IMR-90 (cell line): Measurements from ENCODE around the gene TAF6L. TPM values are rescaled to one million over a fixed set of nuclear protein-coding genes. Genes with fewer than 3 reads are reported as not detected.

Experiments
- ATAC-seq: fragments of 200-7000 bp; cut with Tn5 transposase; 2 replicates; pipeline ENCODE4 v1.9.1; 2020; ENCODE audit warnings: low read depth, mild to moderate bottlenecking, moderate library complexity
- BruUV-seq: library from RNA; stranded (reverse); fragments of 400-500 nt; replicated peaks from 2 replicates; lab custom pipeline; 2021; lab: Mats Ljungman, UMichigan
- CTCF ChIA-PET: fragments of 300-600 bp; formaldehyde crosslinking; extraction: SDS; loops from one replicate; lab custom pipeline; 2021; ENCODE audit warnings: antibody characterized with exemption; lab: Yijun Ruan, JAX
- POLR2A ChIA-PET: fragments of 300-600 bp; sonication (Branson Sonifier 250); formaldehyde crosslinking; loops from one replicate; lab custom pipeline; 2022; ENCODE audit warnings: antibody characterized with exemption; ENCODE audit not compliant: unreplicated experiment; lab: Charles Lee
- DNase-seq: peaks from one replicate; pipeline ENCODE4 v3.0.0; 2013
- H2AFZ ChIP-seq: replicated peaks from 2 replicates; pipeline ENCODE3; 2013; ENCODE audit warnings: low read length, mild to moderate bottlenecking; ENCODE audit not compliant: poor library complexity
- H2AK5ac ChIP-seq: 2 replicates; pipeline ENCODE4 v1.6.1; 2013; ENCODE audit warnings: low read depth, low read length, inconsistent platforms
- H2AK9ac ChIP-seq: replicated peaks from 2 replicates; pipeline ENCODE3; 2013; ENCODE audit warnings: mild to moderate bottlenecking, low read depth, low read length, moderate library complexity; ENCODE audit not compliant: poor library complexity
- H2BK120ac ChIP-seq: 2 replicates; pipeline ENCODE4 v1.6.1; 2013; ENCODE audit warnings: low read depth, low read length, inconsistent platforms
- H2BK15ac ChIP-seq: 3 replicates; pipeline ENCODE4 v1.6.1; 2013; ENCODE audit warnings: low read depth, low read length, inconsistent platforms
- H2BK20ac ChIP-seq: 2 replicates; pipeline ENCODE4 v1.6.1; 2013; ENCODE audit warnings: low read depth, mild to moderate bottlenecking, inconsistent platforms, low read length, moderate library complexity
- H2BK5ac ChIP-seq: 2 replicates; pipeline ENCODE4 v1.6.1; 2013; ENCODE audit warnings: mild to moderate bottlenecking, low read depth, low read length, inconsistent platforms; ENCODE audit not compliant: poor library complexity, severe bottlenecking
- H3K14ac ChIP-seq: replicated peaks from 2 replicates; pipeline ENCODE4 v1.6.1; 2013; ENCODE audit warnings: low read depth, low read length, inconsistent platforms
- H3K18ac ChIP-seq: 2 replicates; pipeline ENCODE4 v1.6.1; 2013; ENCODE audit warnings: low read depth, low read length, control low read depth
- H3K23ac ChIP-seq: 2 replicates; pipeline ENCODE4 v1.6.1; 2013; ENCODE audit warnings: low read depth, low read length, inconsistent platforms
- H3K27ac ChIP-seq: 2 replicates; pipeline ENCODE4 v1.5.1; 2013; ENCODE audit warnings: mild to moderate bottlenecking, control low read depth, low read length; ENCODE audit not compliant: insufficient read depth
- H3K27me3 ChIP-seq: 2 replicates; pipeline ENCODE4 v1.6.1; 2013; ENCODE audit warnings: low read length; ENCODE audit not compliant: control insufficient read depth, insufficient read depth
- H3K36me3 ChIP-seq: 2 replicates; pipeline ENCODE4 v1.6.1; 2013; ENCODE audit warnings: low read length, mixed read lengths; ENCODE audit not compliant: control insufficient read depth, insufficient read depth
- H3K4ac ChIP-seq: 2 replicates; pipeline ENCODE4 v1.6.1; 2013; ENCODE audit warnings: low read depth, low read length, inconsistent platforms
- H3K4me1 ChIP-seq: 2 replicates; pipeline ENCODE4 v1.6.1; 2013; ENCODE audit warnings: low read length, mixed read lengths; ENCODE audit not compliant: control insufficient read depth, insufficient read depth
- H3K4me2 ChIP-seq: 2 replicates; pipeline ENCODE4 v1.6.1; 2013; ENCODE audit warnings: low read depth, mild to moderate bottlenecking, control low read depth, low read length, moderate library complexity
- H3K4me3 ChIP-seq: 2 replicates; pipeline ENCODE4 v1.5.1; 2013; ENCODE audit warnings: low read depth, mild to moderate bottlenecking, control low read depth, low read length, moderate library complexity; ENCODE audit not compliant: insufficient read depth
- H3K56ac ChIP-seq: 2 replicates; pipeline ENCODE4 v1.6.1; 2013; ENCODE audit warnings: low read length, inconsistent platforms; ENCODE audit not compliant: insufficient read depth; ENCODE audit errors: extremely low read depth
- H3K79me1 ChIP-seq, 2 experiments: 2 replicates each; pipeline ENCODE4 v1.6.1; 2013; ENCODE audit warnings: low read length in 2 of 2, inconsistent platforms in 1 of 2, low read depth in 1 of 2
- H3K9ac ChIP-seq: 2 replicates; pipeline ENCODE4 v1.6.1; 2013; ENCODE audit warnings: low read depth, low read length, control low read depth
- H3K9me1 ChIP-seq: 2 replicates; pipeline ENCODE4 v1.6.1; 2013; ENCODE audit warnings: low read length, inconsistent platforms; ENCODE audit not compliant: insufficient read depth
- H3K9me3 ChIP-seq: 2 replicates; pipeline ENCODE4 v1.6.1; 2013; ENCODE audit warnings: low read length; ENCODE audit not compliant: control insufficient read depth, insufficient read depth
- H4K20me1 ChIP-seq: 2 replicates; pipeline ENCODE4 v1.6.1; 2013; ENCODE audit warnings: low read length, inconsistent platforms; ENCODE audit not compliant: insufficient read depth
- H4K5ac ChIP-seq: 2 replicates; pipeline ENCODE4 v1.6.1; 2013; ENCODE audit warnings: mild to moderate bottlenecking, low read depth, low read length, control low read depth
- H4K8ac ChIP-seq, 2 experiments: 2 replicates each; pipeline ENCODE4 v1.6.1; 2013; ENCODE audit warnings: low read depth in 2 of 2, low read length in 2 of 2, control low read depth in 1 of 2, inconsistent platforms in 1 of 2
- H4K91ac ChIP-seq: 2 replicates; pipeline ENCODE4 v1.6.1; 2013; ENCODE audit warnings: low read depth, low read length, inconsistent platforms; ENCODE audit not compliant: insufficient read depth
- BHLHE40 ChIP-seq: fragments of 150-350 bp; IDR thresholded peaks from 2 replicates; pipeline ENCODE4 v1.6.1; 2016; ENCODE audit warnings: mild to moderate bottlenecking, low read depth, low read length
- CEBPB ChIP-seq: IDR thresholded peaks from 2 replicates; pipeline ENCODE4 v1.6.1; 2012; ENCODE audit warnings: low read depth, low read length, improper control_type of control experiment
- CHD1 ChIP-seq: IDR thresholded peaks from 2 replicates; pipeline ENCODE4 v1.6.1; 2012; ENCODE audit warnings: low read depth, low read length, improper control_type of control experiment
- ELK1 ChIP-seq: fragments of 150-350 bp; IDR thresholded peaks from 2 replicates; pipeline ENCODE4 v1.6.1; 2016; ENCODE audit warnings: low read depth, mild to moderate bottlenecking, low read length, moderate library complexity, borderline replicate concordance
- FOS ChIP-seq: fragments of 150-350 bp; IDR thresholded peaks from 2 replicates; pipeline ENCODE4 v1.6.1; 2016; ENCODE audit warnings: low read depth, low read length
- MAFK ChIP-seq: IDR thresholded peaks from 2 replicates; pipeline ENCODE4 v1.6.1; 2012; ENCODE audit warnings: low read depth, low read length, improper control_type of control experiment
- MAZ ChIP-seq: IDR thresholded peaks from 2 replicates; pipeline ENCODE4 v1.6.1; 2012; ENCODE audit warnings: low read depth, mild to moderate bottlenecking, low read length, improper control_type of control experiment, moderate library complexity, borderline replicate concordance
- MXI1 ChIP-seq: IDR thresholded peaks from 2 replicates; pipeline ENCODE4 v1.6.1; 2012; ENCODE audit warnings: low read depth, mild to moderate bottlenecking, low read length, moderate library complexity, borderline replicate concordance
- NFE2L2 ChIP-seq: fragments of 150-350 bp; IDR thresholded peaks from 2 replicates; pipeline ENCODE4 v1.6.1; 2016; ENCODE audit warnings: low read depth, mild to moderate bottlenecking, low read length
- POLR2A ChIP-seq: IDR thresholded peaks from 2 replicates; pipeline ENCODE4 v1.6.1; 2012; ENCODE audit warnings: mild to moderate bottlenecking, low read depth, low read length
- RAD21 ChIP-seq: IDR thresholded peaks from 2 replicates; pipeline ENCODE4 v1.6.1; 2012; ENCODE audit warnings: low read length, improper control_type of control experiment
- RCOR1 ChIP-seq: IDR thresholded peaks from 2 replicates; pipeline ENCODE4 v1.6.1; 2012; ENCODE audit warnings: mild to moderate bottlenecking, low read length, improper control_type of control experiment; ENCODE audit not compliant: insufficient replicate concordance
- RFX5 ChIP-seq: IDR thresholded peaks from 2 replicates; pipeline ENCODE4 v1.8.0; 2012; ENCODE audit warnings: low read depth, mild to moderate bottlenecking, low read length, moderate library complexity
- SMC3 ChIP-seq: fragments of 150-350 bp; IDR thresholded peaks from 2 replicates; pipeline ENCODE4 v1.6.1; 2016; ENCODE audit warnings: low read depth, mild to moderate bottlenecking, antibody characterized with exemption, low read length, moderate library complexity
- WGBS, 2 experiments: methylation state at CpG; one replicate each; pipeline versions ENCODE4 v1.1.5 to v1.1.7; 2013; ENCODE audit warnings: missing lambda C conversion rate in 2 of 2; ENCODE audit not compliant: insufficient read length in 1 of 2; ENCODE audit errors: extremely low coverage in 2 of 2; 5-methylcytosine and 5-hydroxymethylcytosine counted together
- dilution Hi-C: fragments of 300-500 bp; cut with HindIII; formaldehyde crosslinking; loops from one replicate; pipeline ENCODE4 v1.14.3; 2018; ENCODE audit warnings: low sequenced_read_pairs; ENCODE audit not compliant: unreplicated experiment
- in situ Hi-C: fragments of 300-500 bp; cut with MboI; formaldehyde crosslinking; loops from 3 replicates; pipeline ENCODE4 v1.14.3; 2019; ENCODE audit warnings: low sequenced_read_pairs, inconsistent platforms, mixed read lengths
- intact Hi-C: fragments of 100-400 bp; cut with micrococcal nuclease; formaldehyde crosslinking; loops from 2 replicates; pipeline ENCODE4 v1.10.0; 2022
- polyA plus RNA-seq, 3 experiments: library from polyadenylated mRNA; depleted of rRNA; stranded (reverse); fragments of >200 nt; gene quantifications; 2 replicates each; pipeline ENCODE4 v1.2.3, GENCODE V29; 2012; ENCODE audit warnings: low replicate concordance in 1 of 3
- total RNA-seq: library from RNA; depleted of rRNA; stranded (reverse); fragments of >200 nt; gene quantifications from 2 replicates; pipeline ENCODE4 v1.2.3, GENCODE V29; 2012
- TF ChIP-seq, protein P1 (sequence below): fragments of 150-350 bp; IDR thresholded peaks from 2 replicates; pipeline ENCODE4 v1.6.1; 2017; ENCODE audit warnings: mild to moderate bottlenecking, antibody characterized with exemption, low read length, low read depth

TAF6L gene
- total and polyA plus RNA-seq, 2 of the 4 experiments (the other 2 are of a cell fraction), result 9.5 to 13.5 TPM

- intact Hi-C loops, result loop anchor here (1.0 to 5.0 kb wide), 3 partner anchors 46 to 96 kb away; partner anchors contain the start of genes SLC3A2, STX5 and TEX54
- TF ChIP-seq CEBPB, result no peak
- TF ChIP-seq POLR2A, result no peak
- no peak for TF ChIP-seq RFX5
- no peak for TF ChIP-seq MAZ
- no peak for TF ChIP-seq NFE2L2
- TF ChIP-seq, protein P1, sequence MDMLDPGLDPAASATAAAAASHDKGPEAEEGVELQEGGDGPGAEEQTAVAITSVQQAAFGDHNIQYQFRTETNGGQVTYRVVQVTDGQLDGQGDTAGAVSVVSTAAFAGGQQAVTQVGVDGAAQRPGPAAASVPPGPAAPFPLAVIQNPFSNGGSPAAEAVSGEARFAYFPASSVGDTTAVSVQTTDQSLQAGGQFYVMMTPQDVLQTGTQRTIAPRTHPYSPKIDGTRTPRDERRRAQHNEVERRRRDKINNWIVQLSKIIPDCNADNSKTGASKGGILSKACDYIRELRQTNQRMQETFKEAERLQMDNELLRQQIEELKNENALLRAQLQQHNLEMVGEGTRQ, result no peak
- TF ChIP-seq FOS, result no peak
- TF ChIP-seq BHLHE40, result no peak
- TF ChIP-seq SMC3, result peak; percentile 80
- TF ChIP-seq RCOR1, result no peak
- peak; percentile 61 for TF ChIP-seq RAD21
- TF ChIP-seq CHD1, result 0 out of 2 replicates have a peak, but pooled peaks have one; percentile 18
- peak; percentile 66; the same call in 1 of the 2 replicates for TF ChIP-seq MXI1
- TF ChIP-seq MAFK, result no peak
- TF ChIP-seq ELK1, result no peak
Measured at GRCh38 chr11:62786318-62787004, 15.3 kb downstream of the TAF6L start.

More at GRCh38 chr11:62786318-62787004, 15.3 kb downstream of the TAF6L start:
- Histone ChIP-seq H2AK5ac (peak overlapping the region; percentile 27; the same call in 1 of the 2 replicates), H3K79me1 (peaks cover 15 to 38% of the 10 kb centered on the region in 2 experiments; a peak in 3 of 4 replicates), H2AK9ac (peak overlapping the region; percentile 100), H3K9me1 (no peaks in the 10 kb centered on the region), H3K56ac (0 out of 2 replicates have a peak overlapping the region, but pooled peaks have one; percentile 4), H4K20me1 (peaks cover 9% of the 10 kb centered on the region), H3K27me3 (no peaks in the 10 kb centered on the region), H4K5ac (no peak overlapping the region), H3K27ac (peak overlapping the region; percentile 38; the same call in 1 of the 2 replicates), H2AFZ (peak overlapping the region; percentile 99), H3K14ac (peak overlapping the region; percentile 65; the same call in 1 of the 2 replicates), H3K4me1 (peaks cover 9% of the 10 kb centered on the region), H2BK120ac (no peak overlapping the region), H3K4ac (peak overlapping the region; percentile 25; the same call in 1 of the 2 replicates), H2BK5ac (no peak overlapping the region), H3K4me2 (peak overlapping the region; percentile 69), H4K8ac (peak overlapping the region in 1 of 2 experiments; percentile 61; a peak in 1 of 4 replicates), H3K9ac (peak overlapping the region; percentile 52; the same call in 1 of the 2 replicates), H3K36me3 (peaks cover 24% of the 10 kb centered on the region), H3K23ac (peak overlapping the region; percentile 53; the same call in 1 of the 2 replicates), H4K91ac (no peak overlapping the region), H2BK20ac (no peak overlapping the region), H3K18ac (no peak overlapping the region), H3K4me3 (peak overlapping the region; percentile 94), H3K9me3 (no peaks in the 10 kb centered on the region), H2BK15ac (no peak overlapping the region)
- dilution Hi-C loops, result no loop called here
- ATAC-seq, result peak; percentile 79
- 1% methylated on average over 30 of the region's 51 CpGs; no CpG with 5 or more reads in 1 of the 2 experiments for WGBS, 2 experiments
- ChIA-PET CTCF (interaction anchor here (0.6 to 2.8 kb wide), 18 partner anchors 11 to 105 kb away, joined by 3 to 26 read pairs (median 4); partner anchors contain the start of genes NXF1, SLC3A2, TAF6L and ZBTB3), POLR2A (interaction anchor here (0.5 to 1.1 kb wide), 4 partner anchors 55 to 396 kb away, joined by 3 to 4 read pairs (median 3); no protein-coding TSS in a partner anchor)
- no TSS peak for BruUV-seq
- peak; percentile 68 for DNase-seq
- in situ Hi-C loops, result no loop called here
